HG03354 (cell line): ENCODE measurements around the gene BFSP1.

Experiments used
- ATAC-seq: cut with Tn5 transposase; IDR thresholded peaks from one replicate; pipeline ENCODE4 v1.9.1; 2021; ENCODE audit warnings: mild to moderate bottlenecking; ENCODE audit not compliant: unreplicated experiment, poor library complexity, severe bottlenecking

BFSP1 gene

DNA sequence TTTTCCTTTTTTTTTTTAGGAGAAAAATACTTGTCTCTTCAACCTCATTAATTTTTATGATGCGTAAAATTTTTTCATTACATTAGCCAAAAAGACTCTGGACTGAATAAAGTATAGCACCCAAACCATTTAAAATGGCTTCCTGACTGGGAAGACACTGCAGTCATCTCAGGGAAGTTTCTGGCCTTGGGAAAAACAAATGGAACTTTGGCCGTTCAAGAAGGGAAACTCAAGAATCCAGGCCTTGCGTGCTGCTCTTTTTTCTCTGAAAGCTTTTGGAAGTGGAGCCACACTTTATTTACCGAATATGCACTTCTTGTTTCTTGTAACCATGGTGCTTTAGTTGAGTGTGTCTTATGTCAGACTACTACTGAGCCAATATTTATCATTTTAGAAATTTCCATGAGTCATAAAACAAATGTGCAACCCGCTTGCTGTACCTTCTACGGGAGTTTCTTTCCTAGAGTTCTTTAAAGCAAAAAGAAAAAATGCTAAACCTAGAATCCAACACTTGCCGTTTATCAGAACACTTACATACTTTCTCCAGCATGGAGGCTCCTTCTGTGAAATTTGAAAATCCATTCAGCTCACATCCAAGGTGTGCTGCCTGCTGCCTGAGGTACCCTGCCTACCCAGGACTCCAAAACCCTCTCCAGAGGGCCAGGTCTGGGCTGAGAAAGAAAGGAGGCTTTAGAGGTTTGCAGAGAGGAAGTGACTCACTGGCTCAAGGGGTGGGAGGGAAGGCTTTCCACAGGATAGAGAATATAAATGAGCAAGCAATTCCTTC lies 27.2 kb upstream of the BFSP1 start:
- ATAC-seq: no peak

DNA sequence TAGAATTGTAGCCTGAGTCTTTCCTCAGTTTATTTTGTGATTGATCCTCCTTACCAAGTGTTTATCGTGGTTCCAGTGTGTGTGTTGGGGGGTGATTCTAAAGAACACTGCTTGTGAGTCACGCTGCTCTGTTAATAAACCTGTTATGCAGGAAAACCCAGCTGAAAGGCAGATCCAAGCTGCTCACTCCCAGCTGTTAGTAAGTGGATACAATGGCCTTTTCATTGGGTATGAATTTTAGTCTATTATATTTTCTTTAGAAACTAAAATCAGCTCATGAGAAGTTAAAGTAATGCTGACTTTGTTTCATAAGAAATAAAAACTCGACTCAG lies 26.5 kb upstream of the BFSP1 start:
- no peak for ATAC-seq

DNA sequence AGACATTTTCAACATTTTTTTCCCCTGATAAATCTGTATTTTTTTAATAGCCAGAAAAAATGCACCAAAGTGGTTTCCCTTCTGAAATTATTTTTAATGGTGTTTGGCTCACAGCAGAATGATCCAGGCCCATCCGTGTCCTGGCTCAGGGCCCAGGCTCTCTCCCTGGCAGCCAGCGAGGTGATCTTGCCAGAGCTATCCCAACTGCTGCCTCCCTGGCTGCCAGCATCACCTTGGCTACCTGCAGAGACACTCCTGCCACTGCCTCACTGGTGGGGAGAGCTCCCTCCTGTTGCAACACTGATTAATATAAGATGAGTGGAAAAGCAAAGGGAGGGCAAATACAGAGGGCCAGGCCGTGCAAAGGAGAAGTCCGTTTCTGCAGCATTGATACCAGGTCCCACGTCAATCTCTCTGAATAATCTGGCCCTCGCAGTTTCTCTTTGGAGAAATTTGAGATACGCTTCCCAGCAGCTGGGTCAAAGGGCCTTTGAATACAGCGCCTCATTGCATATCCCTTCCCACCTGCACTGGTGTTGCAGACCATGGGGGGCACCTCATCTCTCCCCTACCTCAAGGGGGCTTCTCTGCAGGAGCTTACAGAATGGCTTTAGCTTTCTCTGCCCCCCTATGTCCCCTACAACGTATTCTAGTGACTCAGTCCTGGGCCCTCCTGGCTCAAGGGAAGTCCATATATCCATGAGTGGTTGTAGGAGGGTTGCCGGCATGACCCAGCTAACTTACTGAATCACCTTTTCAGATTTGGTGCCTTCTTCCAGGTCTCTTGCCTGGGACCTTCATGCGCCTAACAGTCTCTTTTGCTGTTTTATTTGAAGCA lies 25.9 kb upstream of the BFSP1 start:
- ATAC-seq: no peak

DNA sequence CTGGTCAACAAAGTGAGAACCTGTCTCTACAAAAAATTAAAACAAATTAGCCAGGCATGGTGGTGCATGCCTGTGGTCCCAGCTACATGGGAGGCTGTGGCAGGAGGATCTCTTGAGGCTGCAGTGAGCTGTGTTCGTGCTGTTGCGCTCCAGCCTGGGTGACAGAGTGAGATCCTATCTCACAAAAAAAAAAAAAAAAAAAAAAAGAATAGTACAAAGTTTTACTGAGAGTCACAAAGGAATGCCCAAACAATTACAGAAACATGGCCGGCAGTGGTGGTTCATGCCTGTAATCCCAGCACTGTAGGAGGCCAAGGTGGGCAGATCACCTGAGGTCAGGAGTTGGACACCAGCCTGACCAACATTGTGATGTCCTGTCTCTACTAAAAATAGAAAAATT lies 23.9 kb upstream of the BFSP1 start:
- ATAC-seq: no peak

DNA sequence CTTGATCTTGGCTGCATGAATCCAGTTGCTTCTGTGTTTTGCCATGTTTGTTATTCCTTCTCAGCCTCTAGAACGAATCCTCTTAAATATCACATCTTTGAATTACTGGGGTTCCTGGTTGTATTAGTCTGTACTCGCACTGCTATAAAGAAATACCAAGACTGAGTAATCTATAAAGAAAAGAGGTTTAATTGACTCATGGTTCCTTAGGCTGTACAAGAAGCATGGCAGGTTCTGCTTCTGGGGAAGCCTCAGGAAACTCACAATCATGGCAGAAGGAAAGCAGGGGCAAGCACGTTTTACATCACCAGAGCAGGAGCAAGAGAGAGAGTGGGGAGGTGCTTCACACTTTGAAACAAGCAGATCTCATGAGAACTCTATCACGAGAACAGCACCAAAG lies 18.0 kb upstream of the BFSP1 start:
- no peak for ATAC-seq

DNA sequence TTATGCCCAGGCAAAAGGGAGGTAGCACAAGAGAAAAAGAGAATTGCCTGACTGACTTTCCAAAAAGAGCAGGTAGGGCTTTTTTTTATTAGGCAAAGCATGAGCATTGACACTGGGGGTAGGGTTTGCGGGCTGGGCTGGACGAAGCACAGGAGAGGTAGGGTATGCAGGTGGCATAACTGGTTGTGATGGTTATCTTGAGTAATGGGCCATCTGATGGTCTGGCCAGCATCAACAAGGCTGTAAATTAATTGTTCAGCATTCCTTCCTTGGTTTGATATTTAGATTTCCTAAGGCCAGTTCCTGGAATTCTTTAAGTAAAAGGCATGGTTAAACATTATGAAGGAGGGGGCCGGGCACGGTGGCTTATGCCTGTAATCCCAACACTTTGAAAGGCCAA lies 13.9 kb upstream of the BFSP1 start:
- ATAC-seq: no peak

DNA sequence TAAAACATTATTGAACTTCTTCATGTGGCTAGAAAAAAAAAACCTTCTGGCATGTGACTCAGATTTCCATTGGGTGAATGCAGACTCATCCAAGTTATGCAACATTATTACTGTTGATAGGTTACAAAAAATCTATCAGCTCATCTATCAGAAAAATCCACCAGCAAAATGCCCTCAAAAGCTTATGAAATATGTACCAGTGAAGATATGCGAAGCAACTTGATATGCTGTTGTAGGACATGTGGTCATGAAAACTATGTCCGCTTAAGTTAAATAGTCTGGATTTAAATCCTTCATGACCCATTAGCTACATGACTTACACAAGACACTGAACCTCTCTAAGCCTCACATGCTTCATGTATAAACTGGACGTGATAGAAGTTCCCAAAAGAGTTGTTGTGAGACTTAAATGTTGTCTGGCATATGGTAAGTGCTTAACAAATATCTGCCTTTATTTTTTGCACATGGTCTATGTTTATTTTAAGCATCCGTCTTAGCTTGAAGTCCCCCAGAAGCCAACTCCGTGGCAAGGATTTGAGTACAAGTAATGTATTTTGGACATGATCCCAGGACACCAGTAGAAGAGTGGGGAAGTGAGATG lies 12.5 kb upstream of the BFSP1 start:
- no peak for ATAC-seq

DNA sequence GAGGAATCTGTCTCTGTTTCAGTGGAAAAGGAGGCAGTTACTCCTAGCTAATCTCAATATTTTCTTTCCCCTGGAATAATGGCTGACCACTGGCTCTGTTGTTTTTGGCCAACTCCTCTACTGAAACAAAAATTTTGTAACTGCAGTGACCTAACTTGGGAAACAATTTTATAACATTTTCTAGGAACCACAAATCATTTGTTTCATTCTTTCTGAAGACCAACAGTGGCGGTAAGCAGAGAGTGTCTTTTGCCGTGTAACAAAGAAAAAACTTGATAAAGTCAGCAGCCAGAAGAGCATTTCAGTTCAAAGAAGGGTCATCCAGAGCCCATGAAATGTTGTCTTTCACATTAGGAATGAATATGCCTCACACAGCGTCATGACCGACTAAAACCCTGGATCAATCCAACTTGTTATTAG lies 11.8 kb upstream of the BFSP1 start:
- no peak for ATAC-seq

DNA sequence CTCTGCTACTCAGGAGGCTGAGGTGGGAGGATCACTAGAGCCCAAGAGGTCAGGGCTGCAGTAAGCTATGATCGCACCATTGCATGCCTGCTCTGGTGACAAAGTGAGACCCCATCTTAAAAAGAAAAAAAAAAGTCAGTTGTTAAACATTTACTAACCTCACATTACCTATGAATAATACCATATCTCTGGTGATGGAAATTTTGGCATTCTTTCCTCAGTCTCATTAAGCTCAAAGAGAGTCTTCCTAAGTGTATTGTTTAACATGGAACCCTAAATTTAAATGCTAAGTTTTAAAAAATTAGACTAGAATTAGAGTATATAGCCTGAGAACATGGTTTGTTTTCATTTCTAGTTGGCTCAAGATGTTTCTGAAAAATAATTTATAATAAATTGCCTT lies 11.3 kb upstream of the BFSP1 start:
- no peak for ATAC-seq

DNA sequence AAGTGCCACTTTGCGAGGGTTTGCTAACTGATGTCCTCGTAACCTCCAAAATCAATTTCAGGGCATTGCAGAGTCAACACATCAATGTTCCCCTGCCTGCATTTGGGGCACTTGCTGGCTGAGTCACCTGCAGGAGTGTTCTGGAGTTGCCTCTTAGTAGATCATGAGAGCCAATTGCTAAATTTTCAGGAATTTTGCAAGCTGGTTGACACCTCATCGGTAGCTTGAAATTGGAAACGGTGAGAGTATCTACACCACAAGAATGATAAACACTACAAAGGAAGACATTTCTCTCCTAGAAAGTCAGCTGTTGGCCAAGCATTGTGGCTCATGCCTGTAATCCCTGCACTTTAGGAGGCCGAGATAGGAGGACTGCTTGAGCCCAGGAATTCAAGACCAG lies 10.8 kb upstream of the BFSP1 start:
- ATAC-seq: no peak

DNA sequence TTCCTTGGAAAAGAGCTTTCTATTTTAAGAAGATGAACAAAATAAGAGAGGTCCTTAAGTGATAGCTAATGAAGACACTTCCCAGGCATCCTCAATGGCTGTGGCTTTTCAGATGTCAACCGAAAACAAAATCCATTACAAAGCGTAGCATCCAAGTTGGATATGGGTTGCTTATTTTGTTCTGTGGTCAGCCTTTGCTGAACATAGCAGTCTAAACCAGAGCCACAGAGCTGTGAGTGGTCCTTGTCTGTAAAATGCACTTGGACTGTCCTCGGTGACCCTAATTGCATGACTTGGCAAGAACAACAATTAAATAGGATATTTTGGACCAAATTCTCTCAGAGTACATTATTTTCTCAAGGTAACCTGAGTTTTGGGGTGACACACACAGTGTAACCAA lies 10.4 kb upstream of the BFSP1 start:
- ATAC-seq: no peak

DNA sequence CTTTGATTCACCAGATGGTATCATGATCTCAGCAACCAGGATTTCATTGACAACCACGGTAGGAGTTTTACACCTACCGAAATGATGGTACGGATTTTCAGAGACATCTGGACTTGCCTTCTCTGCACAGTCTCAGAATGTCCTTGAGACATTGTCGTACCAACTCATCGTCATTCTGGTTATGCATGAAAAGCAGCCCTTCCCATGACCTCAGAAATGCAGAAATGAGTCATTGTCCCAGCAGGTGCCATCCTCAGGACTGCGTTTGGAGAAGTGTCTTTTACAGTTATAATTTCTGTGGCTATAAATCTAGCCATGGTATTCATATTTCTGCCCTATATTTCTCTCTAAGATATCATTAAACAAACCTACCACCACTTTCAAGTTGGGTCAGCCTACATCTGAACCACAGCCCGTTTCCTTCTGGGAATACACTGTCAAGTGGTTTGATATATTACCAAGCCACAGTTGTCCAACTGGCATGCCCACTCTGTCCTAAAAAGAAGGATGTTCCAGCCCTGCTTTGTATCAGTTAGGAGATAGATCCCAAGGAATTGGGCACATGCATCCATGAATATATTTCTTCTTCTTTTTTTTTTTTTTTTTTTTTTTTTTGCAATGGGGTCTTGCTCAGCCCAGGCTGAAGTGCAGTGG lies 7.5 kb upstream of the BFSP1 start:
- ATAC-seq: no peak

DNA sequence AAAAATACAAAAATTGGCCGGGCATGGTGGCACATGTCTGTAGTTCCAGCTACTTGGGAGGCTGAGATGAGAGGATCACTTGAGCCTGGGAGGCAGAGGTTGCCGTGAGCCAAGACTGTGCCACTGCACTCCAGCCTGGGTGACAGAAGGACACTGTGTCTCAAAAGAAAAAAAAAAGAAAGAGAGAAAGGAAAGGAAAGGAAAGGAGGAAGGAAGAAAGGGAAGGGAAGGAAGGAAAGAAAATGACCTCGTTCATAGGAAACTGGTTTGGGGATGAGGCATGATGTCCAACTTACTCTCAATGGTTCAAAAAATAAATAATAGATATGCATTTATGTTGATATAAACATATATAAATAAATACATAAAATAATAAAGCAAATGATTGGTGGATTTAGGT lies 6.8 kb upstream of the BFSP1 start:
- no peak for ATAC-seq

DNA sequence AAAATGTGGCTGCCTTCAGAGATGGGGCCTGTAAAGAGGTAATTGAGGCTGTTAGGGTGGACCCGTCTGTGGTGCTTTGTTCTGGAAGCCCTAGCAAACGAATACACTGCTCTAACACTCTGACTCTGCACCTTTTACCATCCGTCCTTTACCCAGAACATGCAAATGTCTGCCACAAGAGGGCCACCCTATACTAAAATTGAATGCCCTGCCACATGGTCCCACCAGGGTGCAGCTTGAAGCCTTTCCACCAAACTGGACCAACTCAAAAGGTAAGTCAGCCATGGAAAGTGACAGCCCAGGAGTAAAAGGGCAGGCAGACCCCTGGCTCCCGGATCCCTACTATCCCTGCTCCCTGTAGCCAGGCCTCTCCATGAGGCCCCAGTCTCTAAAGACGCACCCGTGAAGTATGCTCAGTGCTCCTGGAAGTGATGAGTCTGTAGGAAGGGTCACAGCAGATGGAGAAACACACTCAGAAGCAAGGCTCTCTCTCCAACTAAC lies 5.8 kb upstream of the BFSP1 start:
- ATAC-seq: peak; percentile 95

DNA sequence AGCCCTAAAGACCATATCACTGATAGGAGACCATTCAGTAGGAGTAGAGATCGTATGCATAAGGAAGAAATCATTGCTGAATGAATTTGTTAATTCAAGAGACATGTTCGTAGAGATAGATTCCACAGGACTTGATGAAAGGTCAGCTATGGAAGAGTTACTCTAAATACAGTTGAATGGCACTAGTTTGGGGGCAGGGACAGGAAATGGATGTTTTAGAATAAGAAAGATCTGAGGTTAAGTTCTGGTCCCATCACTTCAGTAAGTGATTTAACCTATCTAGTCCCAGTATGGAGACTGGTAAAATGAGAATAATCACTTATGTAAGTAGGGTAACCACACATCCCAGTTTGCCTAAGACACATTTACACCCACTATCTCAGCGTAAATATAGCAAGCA lies 2.9 kb upstream of the BFSP1 start:
- no peak for ATAC-seq

DNA sequence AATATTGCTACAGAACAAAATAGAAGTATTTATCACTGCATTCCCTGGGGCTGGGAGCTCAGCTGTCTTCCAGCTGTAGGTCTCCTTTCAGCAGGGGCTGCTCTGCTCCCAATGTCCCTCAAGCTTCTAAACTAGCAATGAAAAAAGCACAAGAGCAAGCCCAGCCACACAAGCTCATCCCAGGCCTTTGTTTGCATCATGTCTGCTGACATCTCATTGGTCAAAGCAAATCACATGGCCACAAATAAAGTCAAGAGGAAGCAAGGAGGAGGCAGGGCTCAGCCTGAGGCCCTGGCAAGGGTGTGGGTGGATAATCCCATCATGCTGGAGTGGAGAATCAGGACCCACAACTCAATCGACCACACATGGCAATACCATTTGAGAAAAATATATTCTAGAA lies 2.2 kb upstream of the BFSP1 start:
- no peak for ATAC-seq

DNA sequence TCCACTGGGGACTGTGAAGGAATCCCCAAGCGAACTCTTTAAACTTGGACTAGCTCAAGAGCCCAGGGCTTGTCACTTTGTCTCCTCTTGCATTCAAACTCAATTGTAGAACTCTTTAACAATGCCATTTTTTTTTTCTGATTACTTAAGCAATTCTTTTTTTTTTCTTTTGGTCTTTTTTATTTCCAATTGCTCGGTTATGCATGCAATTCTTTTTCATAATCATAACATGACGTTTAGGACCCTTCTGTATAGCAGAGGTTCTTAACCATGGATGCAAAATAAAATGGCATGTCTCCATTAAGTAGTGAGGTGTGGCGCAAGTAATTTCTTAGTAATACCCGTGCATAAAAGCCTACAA lies 466 bp upstream of the BFSP1 start:
- no peak for ATAC-seq

DNA sequence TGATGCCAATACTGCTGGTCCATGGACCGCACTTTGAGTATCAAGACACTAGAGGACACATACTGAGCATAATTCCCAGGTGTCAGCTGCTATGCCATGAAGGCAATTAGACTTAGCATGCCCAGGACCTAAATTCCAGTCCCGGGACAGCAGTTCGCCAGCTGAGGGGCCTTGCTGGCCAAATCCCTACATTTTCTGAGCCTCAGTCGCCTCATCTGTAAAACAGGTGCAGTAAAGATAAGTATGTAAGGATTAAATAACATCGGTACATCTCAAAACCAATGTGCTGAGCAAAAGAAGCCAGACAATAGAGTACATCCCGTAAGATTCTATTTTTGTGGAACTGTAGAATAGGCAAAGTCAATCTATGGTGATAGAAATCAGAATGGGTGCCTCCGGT lies 1.0 kb downstream of the BFSP1 start:
- no peak for ATAC-seq

DNA sequence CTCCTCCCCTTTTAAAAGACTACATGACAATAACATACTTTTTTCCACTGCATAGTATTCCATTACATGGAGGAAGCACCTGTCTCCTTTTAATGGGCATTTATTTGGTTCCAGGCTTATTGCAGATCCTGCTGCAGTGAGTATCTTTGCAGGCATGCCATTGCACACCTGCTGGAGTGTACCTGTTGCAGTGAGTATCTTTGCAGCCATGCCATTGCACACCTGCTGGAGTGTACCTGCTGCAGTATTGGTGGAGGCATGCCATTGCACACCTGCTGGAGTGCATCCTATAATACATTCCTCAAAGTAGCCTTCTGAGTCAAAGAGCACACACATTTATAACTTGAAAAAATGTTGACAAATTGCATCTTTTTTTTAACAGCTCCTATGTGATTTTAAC lies 1.6 kb downstream of the BFSP1 start:
- ATAC-seq: no peak

DNA sequence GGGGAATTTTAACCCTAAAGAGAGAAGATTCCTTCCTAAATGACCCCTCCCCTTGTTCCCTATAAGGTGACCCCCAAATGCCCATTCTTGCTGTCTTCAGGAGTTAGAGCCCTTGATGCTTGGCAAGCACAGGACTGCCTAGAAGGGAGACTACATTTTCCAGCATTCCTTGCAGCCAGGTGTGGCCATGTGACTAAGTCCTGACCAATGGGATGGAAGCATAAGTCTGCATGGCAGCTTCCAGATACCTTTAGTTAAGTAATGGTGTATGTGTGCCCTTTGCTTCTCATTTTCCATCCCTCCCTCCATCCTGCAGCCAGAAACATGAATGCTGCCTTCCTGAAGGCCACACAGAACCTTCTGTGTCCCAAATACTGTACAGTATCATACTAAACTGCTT lies 5.5 kb downstream of the BFSP1 start:
- ATAC-seq: no peak
